HepG2 (cell line): ENCODE results near the gene ARHGEF3. TPM values are rescaled to one million over a fixed set of nuclear protein-coding genes. Genes with fewer than 3 reads are reported as not detected.

Source experiments
- ATAC-seq: fragments of 200-7000 bp; cut with Tn5 transposase; 3 replicates; pipeline ENCODE4 v1.9.1; 2020; ENCODE audit warnings: mild to moderate bottlenecking, moderate library complexity
- BruUV-seq: library from RNA; stranded (reverse); fragments of 400-500 nt; replicated peaks from 2 replicates; lab custom pipeline; 2021; lab: Mats Ljungman, UMichigan
- CTCF ChIA-PET: fragments of 300-600 bp; formaldehyde crosslinking; extraction: SDS; loops from one replicate; lab custom pipeline; 2021; ENCODE audit warnings: low total read pairs, inconsistent platforms, low intra/inter-chr PET ratio; lab: Yijun Ruan, JAX
- POLR2A ChIA-PET: fragments of 350-600 bp; sonication (Branson Sonifier 250); formaldehyde crosslinking; loops from one replicate; lab custom pipeline; 2020; ENCODE audit warnings: antibody characterized with exemption, inconsistent platforms; lab: Yijun Ruan, JAX
- DNase-seq: peaks from one replicate; pipeline ENCODE4 v3.0.0-alpha.2; 2015; ENCODE audit warnings: low spot score
- FAIRE-seq: peaks from 3 replicates; lab custom pipeline; 2011; peaks lifted over from hg19 to GRCh38; lab: Jason Lieb, UNC
- H2AFZ ChIP-seq: one replicate; pipeline ENCODE4 v1.6.1; 2011; ENCODE audit warnings: low read length, inconsistent platforms
- H3K27ac ChIP-seq: fragments of 300-600 bp; 3 replicates; pipeline ENCODE4 v1.8.0; 2011; ENCODE audit warnings: mixed run types, mild to moderate bottlenecking, mixed read lengths, low read length, inconsistent platforms; ENCODE audit not compliant: insufficient read depth; ENCODE audit errors: extremely low read length
- H3K27me3 ChIP-seq, 2 experiments: fragments of 200-600 bp in 1 of 2; 2 replicates in 1 of 2; 3 replicates in 1 of 2; pipeline versions ENCODE4 v1.6.0 to v1.8.0; 2011; ENCODE audit warnings: low read length in 2 of 2, mild to moderate bottlenecking in 2 of 2, moderate library complexity in 2 of 2, inconsistent platforms in 1 of 2; ENCODE audit not compliant: insufficient read depth in 2 of 2, control insufficient read depth in 1 of 2
- H3K36me3 ChIP-seq, 2 experiments: fragments of 200-600 bp in 1 of 2; replicated peaks in 1 of 2; 2 replicates in 1 of 2; 3 replicates in 1 of 2; pipeline versions ENCODE4 v1.5.1 to v1.8.0; 2011; ENCODE audit warnings: low read length in 2 of 2, inconsistent platforms in 1 of 2; ENCODE audit not compliant: insufficient read depth in 2 of 2, control insufficient read depth in 1 of 2
- H3K4me1 ChIP-seq: 2 replicates; pipeline ENCODE4 v1.5.1; 2012; ENCODE audit warnings: low read length, inconsistent platforms; ENCODE audit not compliant: insufficient read depth
- H3K4me2 ChIP-seq: 2 replicates; pipeline ENCODE4 v1.6.0; 2011; ENCODE audit warnings: low read depth, low read length, inconsistent platforms
- H3K4me3 ChIP-seq, 3 experiments: fragments of 200-600 bp in 1 of 3; sonication (generic), shearing (Covaris generic) in 1 of 3; replicated peaks in 1 of 3; 2 replicates each; pipeline ENCODE4 v1.5.1; 2011 to 2016; ENCODE audit warnings: low read length in 3 of 3, inconsistent platforms in 2 of 3, low read depth in 2 of 3, mild to moderate bottlenecking in 2 of 3, control low read depth in 1 of 3, mixed read lengths in 1 of 3; ENCODE audit not compliant: insufficient read depth in 1 of 3
- H3K79me2 ChIP-seq: one replicate; pipeline ENCODE4 v1.6.1; 2011; ENCODE audit warnings: low read length, inconsistent platforms; ENCODE audit not compliant: insufficient read depth
- H3K9ac ChIP-seq: 2 replicates; pipeline ENCODE4 v1.6.0; 2011; ENCODE audit warnings: mild to moderate bottlenecking, low read depth, low read length, inconsistent platforms; ENCODE audit not compliant: insufficient read depth
- H3K9me3 ChIP-seq: 2 replicates; pipeline ENCODE4 v1.5.1; 2012; ENCODE audit warnings: mild to moderate bottlenecking, low read length
- H4K20me1 ChIP-seq: 2 replicates; pipeline ENCODE4 v1.6.0; 2011; ENCODE audit warnings: inconsistent platforms, mild to moderate bottlenecking, low read length, moderate library complexity; ENCODE audit not compliant: insufficient read depth
- ASH2L ChIP-seq: fragments of 300-600, 200-600 bp; sonication (generic); IDR thresholded peaks from 2 replicates; pipeline ENCODE4 v1.7.0; 2017; ENCODE audit warnings: low read depth, mild to moderate bottlenecking, moderate library complexity, mixed read lengths, low read length; ENCODE audit not compliant: insufficient read length
- BHLHE40 ChIP-seq: IDR thresholded peaks from 2 replicates; pipeline ENCODE4 v1.6.1; 2011; ENCODE audit warnings: low read length, improper control_type of control experiment
- DPF2 ChIP-seq: sonication (generic); formaldehyde crosslinking; IDR thresholded peaks from 2 replicates; pipeline ENCODE4 v1.4.0; 2020; ENCODE audit warnings: mild to moderate bottlenecking, low read depth, missing genetic modification reagents, borderline replicate concordance
- ELF4 ChIP-seq: sonication (generic); formaldehyde crosslinking; IDR thresholded peaks from 2 replicates; pipeline ENCODE4 v1.5.0; 2020; ENCODE audit warnings: missing genetic modification reagents, mild to moderate bottlenecking, moderate library complexity, borderline replicate concordance
- JUN ChIP-seq: sonication (generic); formaldehyde crosslinking; IDR thresholded peaks from 2 replicates; pipeline ENCODE4 v1.4.0; 2020; ENCODE audit warnings: mild to moderate bottlenecking, missing genetic modification reagents
- LCORL ChIP-seq, 2 experiments: fragments of 450-650 bp in 1 of 2; sonication (generic) in 1 of 2; formaldehyde crosslinking in 1 of 2; IDR thresholded peaks; 2 replicates each; pipeline versions ENCODE4 v1.5.0 to v1.6.1; 2017 to 2020; ENCODE audit warnings: antibody characterized with exemption in 1 of 2, missing genetic modification reagents in 1 of 2
- MIXL1 ChIP-seq: IDR thresholded peaks from 2 replicates; pipeline ENCODE4 v1.6.1; 2016
- PAX8 ChIP-seq: sonication (generic); formaldehyde crosslinking; IDR thresholded peaks from 2 replicates; pipeline ENCODE4 v1.8.0; 2022; ENCODE audit warnings: mild to moderate bottlenecking, missing genetic modification reagents, borderline replicate concordance
- SCMH1 ChIP-seq: sonication (generic); formaldehyde crosslinking; IDR thresholded peaks from 2 replicates; pipeline ENCODE4 v1.9.0; 2021; ENCODE audit warnings: missing genetic modification reagents, mild to moderate bottlenecking, borderline replicate concordance
- TCF12 ChIP-seq, 2 experiments: fragments of 450-650 bp in 1 of 2; sonication (generic) in 1 of 2; formaldehyde crosslinking in 1 of 2; IDR thresholded peaks; 2 replicates each; pipeline versions ENCODE4 v1.6.1 to v1.8.0; 2017 to 2022; ENCODE audit warnings: antibody characterized with exemption in 1 of 2, mild to moderate bottlenecking in 1 of 2, missing genetic modification reagents in 1 of 2, moderate library complexity in 1 of 2
- ZBTB7A ChIP-seq: sonication (generic); formaldehyde crosslinking; IDR thresholded peaks from 2 replicates; pipeline ENCODE4 v1.8.0; 2022; ENCODE audit warnings: mild to moderate bottlenecking, missing genetic modification reagents
- ZFP90 ChIP-seq: sonication (generic); formaldehyde crosslinking; IDR thresholded peaks from 2 replicates; pipeline ENCODE4 v1.8.0; 2022; ENCODE audit warnings: missing genetic modification reagents, mild to moderate bottlenecking, inconsistent platforms, borderline replicate concordance
- ZMYM2 ChIP-seq: sonication (generic); formaldehyde crosslinking; IDR thresholded peaks from 2 replicates; pipeline ENCODE4 v1.8.0; 2022; ENCODE audit warnings: mild to moderate bottlenecking, missing genetic modification reagents
- ZNF235 ChIP-seq: sonication (generic); formaldehyde crosslinking; IDR thresholded peaks from 2 replicates; pipeline ENCODE4 v1.8.1; 2023; ENCODE audit warnings: mild to moderate bottlenecking, missing genetic modification reagents, borderline replicate concordance
- ZNF576 ChIP-seq: sonication (generic); formaldehyde crosslinking; IDR thresholded peaks from 2 replicates; pipeline ENCODE4 v1.4.0; 2020; ENCODE audit warnings: mild to moderate bottlenecking, missing genetic modification reagents
- WGBS: methylation state at CpG from one replicate; pipeline ENCODE4 v1.1.6; 2017; ENCODE audit warnings: low lambda C conversion rate; 5-methylcytosine and 5-hydroxymethylcytosine counted together
- in situ Hi-C: cut with HindIII; loops from 2 replicates; pipeline ENCODE4 v1.10.0; 2017; ENCODE audit warnings: low pct_unique_long_range_greater_than_20kb; ENCODE audit not compliant: extremely low pct_ligation_motif_present
- intact Hi-C: fragments of 100-400 bp; cut with micrococcal nuclease; formaldehyde crosslinking; loops from one replicate; pipeline ENCODE4 v1.10.0; 2022; ENCODE audit not compliant: unreplicated experiment
- polyA plus RNA-seq, 8 experiments: library from polyadenylated mRNA; depleted of rRNA in 3 of 8; stranded (reverse) in 7 of 8; unstranded in 1 of 8; fragments of >200 nt; fragmentation: Illumina TruSeq in 4 of 8; extraction: Trizol in 4 of 8; gene quantifications; 2 replicates each; pipeline versions ENCODE4 v1.2.1 to v1.2.3, GENCODE V29; 2011 to 2016; ENCODE audit warnings: low read depth in 4 of 8, missing spikeins in 1 of 8, mixed read lengths in 1 of 8; ENCODE audit not compliant: insufficient read depth in 1 of 8
- total RNA-seq, 5 experiments: library from RNA; depleted of rRNA; stranded (reverse); fragments of >200 nt; fragmentation: Illumina TruSeq; extraction: Trizol; gene quantifications; 2 replicates each; pipeline ENCODE4 v1.2.3, GENCODE V29; 2016; ENCODE audit warnings: low read depth in 1 of 5
- TF ChIP-seq, protein P1 (sequence below): sonication (generic); formaldehyde crosslinking; IDR thresholded peaks from 2 replicates; pipeline ENCODE4 v1.4.0; 2020; ENCODE audit warnings: mild to moderate bottlenecking, low read depth, missing genetic modification reagents

Gene ARHGEF3
- total and polyA plus RNA-seq, 2 of the 13 experiments (the other 11 are each of a cell fraction or from before 2014, with no cell fraction given): 14.8 to 23.1 TPM

- Histone ChIP-seq H3K4me3 (no peak overlapping the region), H3K27ac (no peak overlapping the region), H3K9me3 (no peaks in the 10 kb centered on the region), H3K4me2 (no peak overlapping the region), H3K4me1 (peaks cover 66% of the 10 kb centered on the region), H3K79me2 (no peaks in the 10 kb centered on the region), H3K9ac (no peak overlapping the region), H4K20me1 (no peaks in the 10 kb centered on the region), H3K36me3 (no peaks in the 10 kb centered on the region)
- DNase-seq (no peak), FAIRE-seq (no peak)
- intact Hi-C loops (loop anchor here (5.0 kb wide), 1 partner anchor 171 kb away; no protein-coding TSS in a partner anchor), in situ Hi-C loops (no loop called here)
- CTCF ChIA-PET: no interaction called here
- BruUV-seq: no TSS peak
- POLR2A ChIA-PET: interaction anchor here (0.8 kb wide), 1 partner anchor 16 kb away, joined by 4 read pairs; no protein-coding TSS in a partner anchor
- no peak for TF ChIP-seq ZMYM2 (CRISPR knock-in tag)
- no peak for TF ChIP-seq LCORL (IDR thresholded peaks at IDR 0.05)
- TF ChIP-seq LCORL (CRISPR knock-in tag; IDR thresholded peaks at IDR 0.05): no peak
- no peak for TF ChIP-seq ZFP90
- no peak for TF ChIP-seq TCF12 (IDR thresholded peaks at IDR 0.05)
- TF ChIP-seq TCF12 (CRISPR knock-in tag; IDR thresholded peaks at IDR 0.05): no peak
- TF ChIP-seq, all 625 proteins: peak for 0
- Histone ChIP-seq H3K27me3 (no peaks in the 10 kb centered on the region), H2AFZ (no peak overlapping the region)
- ATAC-seq: no peak
Measured at GRCh38 chr3:56816061-56816460, 14.3 kb upstream of the ARHGEF3 start.

- 100% methylated on average over 1 of the region's 1 CpG for WGBS
- Histone ChIP-seq H2AFZ (no peak overlapping the region), H4K20me1 (no peaks in the 10 kb centered on the region), H3K4me3 (no peak overlapping the region), H3K9me3 (no peaks in the 10 kb centered on the region), H3K79me2 (no peaks in the 10 kb centered on the region), H3K4me1 (peaks cover 64% of the 10 kb centered on the region), H3K36me3 (no peaks in the 10 kb centered on the region), H3K4me2 (no peak overlapping the region), H3K27me3 (no peaks in the 10 kb centered on the region), H3K27ac (no peak overlapping the region), H3K9ac (no peak overlapping the region)
- no peak for ATAC-seq
- DNase-seq: no peak
- FAIRE-seq: no peak
- intact Hi-C loops (loop anchor here (5.0 kb wide), 1 partner anchor 172 kb away; no protein-coding TSS in a partner anchor), in situ Hi-C loops (no loop called here)
- CTCF ChIA-PET: no interaction called here
- POLR2A ChIA-PET: interaction anchor here (0.8 kb wide), 1 partner anchor 16 kb away, joined by 4 read pairs; no protein-coding TSS in a partner anchor
- no TSS peak for BruUV-seq
- TF ChIP-seq ZNF576 (CRISPR knock-in tag) (no peak), JUN (no peak), MIXL1 (CRISPR knock-in tag) (no peak), SCMH1 (CRISPR knock-in tag) (no peak), PAX8 (CRISPR knock-in tag) (no peak), ASH2L (no peak), ZBTB7A (CRISPR knock-in tag) (no peak), ZNF235 (CRISPR knock-in tag) (no peak), ELF4 (CRISPR knock-in tag) (no peak), BHLHE40 (no peak), DPF2 (CRISPR knock-in tag) (no peak)
- TF ChIP-seq, protein P1, sequence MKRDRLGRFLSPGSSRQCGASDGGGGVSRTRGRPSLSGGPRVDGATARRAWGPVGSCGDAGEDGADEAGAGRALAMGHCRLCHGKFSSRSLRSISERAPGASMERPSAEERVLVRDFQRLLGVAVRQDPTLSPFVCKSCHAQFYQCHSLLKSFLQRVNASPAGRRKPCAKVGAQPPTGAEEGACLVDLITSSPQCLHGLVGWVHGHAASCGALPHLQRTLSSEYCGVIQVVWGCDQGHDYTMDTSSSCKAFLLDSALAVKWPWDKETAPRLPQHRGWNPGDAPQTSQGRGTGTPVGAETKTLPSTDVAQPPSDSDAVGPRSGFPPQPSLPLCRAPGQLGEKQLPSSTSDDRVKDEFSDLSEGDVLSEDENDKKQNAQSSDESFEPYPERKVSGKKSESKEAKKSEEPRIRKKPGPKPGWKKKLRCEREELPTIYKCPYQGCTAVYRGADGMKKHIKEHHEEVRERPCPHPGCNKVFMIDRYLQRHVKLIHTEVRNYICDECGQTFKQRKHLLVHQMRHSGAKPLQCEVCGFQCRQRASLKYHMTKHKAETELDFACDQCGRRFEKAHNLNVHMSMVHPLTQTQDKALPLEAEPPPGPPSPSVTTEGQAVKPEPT: no peak
Measured at GRCh38 chr3:56815589-56815988, 13.8 kb upstream of the ARHGEF3 start.
